ENCODE measurements around the gene PCSK5.

The PCSK5 gene

DNA sequence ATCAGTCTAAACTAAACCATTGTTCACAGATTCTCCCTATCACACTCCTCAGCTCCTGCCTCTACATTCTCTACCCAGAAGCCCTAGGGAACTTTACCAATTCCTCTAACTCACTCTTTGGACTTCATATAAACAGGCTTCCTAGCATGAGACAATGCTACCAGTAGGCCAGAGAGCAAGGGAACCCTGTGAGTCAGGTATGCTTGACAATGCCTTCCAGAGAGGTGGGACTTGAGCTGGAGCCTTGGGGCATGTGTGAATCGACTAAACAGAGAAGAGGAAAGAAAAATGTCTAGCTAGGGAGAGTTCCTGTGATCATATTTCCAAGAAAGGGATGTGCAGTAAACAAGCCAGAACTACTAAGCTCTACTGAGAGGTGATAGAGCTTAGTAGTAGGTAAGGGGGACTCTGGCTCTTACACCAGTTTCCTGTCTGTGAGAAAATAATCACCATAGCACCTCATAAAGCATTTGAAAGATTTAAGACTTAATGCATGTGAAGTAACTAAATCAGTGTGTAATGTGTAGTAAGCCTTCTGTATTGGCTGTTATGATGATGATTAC is 510.1 kb downstream of the PCSK5 start:
- H3K9ac ChIP-seq (ENCODE audit: low read length), result no peak overlapping the region
- TF ChIP-seq, protein P1, sequence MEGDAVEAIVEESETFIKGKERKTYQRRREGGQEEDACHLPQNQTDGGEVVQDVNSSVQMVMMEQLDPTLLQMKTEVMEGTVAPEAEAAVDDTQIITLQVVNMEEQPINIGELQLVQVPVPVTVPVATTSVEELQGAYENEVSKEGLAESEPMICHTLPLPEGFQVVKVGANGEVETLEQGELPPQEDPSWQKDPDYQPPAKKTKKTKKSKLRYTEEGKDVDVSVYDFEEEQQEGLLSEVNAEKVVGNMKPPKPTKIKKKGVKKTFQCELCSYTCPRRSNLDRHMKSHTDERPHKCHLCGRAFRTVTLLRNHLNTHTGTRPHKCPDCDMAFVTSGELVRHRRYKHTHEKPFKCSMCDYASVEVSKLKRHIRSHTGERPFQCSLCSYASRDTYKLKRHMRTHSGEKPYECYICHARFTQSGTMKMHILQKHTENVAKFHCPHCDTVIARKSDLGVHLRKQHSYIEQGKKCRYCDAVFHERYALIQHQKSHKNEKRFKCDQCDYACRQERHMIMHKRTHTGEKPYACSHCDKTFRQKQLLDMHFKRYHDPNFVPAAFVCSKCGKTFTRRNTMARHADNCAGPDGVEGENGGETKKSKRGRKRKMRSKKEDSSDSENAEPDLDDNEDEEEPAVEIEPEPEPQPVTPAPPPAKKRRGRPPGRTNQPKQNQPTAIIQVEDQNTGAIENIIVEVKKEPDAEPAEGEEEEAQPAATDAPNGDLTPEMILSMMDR (IDR thresholded peaks at IDR 0.05; ENCODE audit: insufficient read depth, low read length, poor library complexity, severe bottlenecking), result no peak
- TF ChIP-seq EZH2phosphoT487 (conservative IDR thresholded peaks at IDR 0.05; ENCODE audit: low read length), result no peak
- no peak overlapping the region for H3K4me2 ChIP-seq (ENCODE audit: low read depth, low read length, poor library complexity, severe bottlenecking)
- no peak overlapping the region for H3K4me3 ChIP-seq (ENCODE audit: insufficient read depth, low read length, poor library complexity, severe bottlenecking)
- H3K9me2 ChIP-seq (replicated peaks; ENCODE audit: insufficient read depth, low read length), result no peaks in the 10 kb centered on the region
- H3K27me3 ChIP-seq (ENCODE audit: low read length), result no peaks in the 10 kb centered on the region
- H4K20me1 ChIP-seq (ENCODE audit: low read depth, low read length), result no peaks in the 10 kb centered on the region
- H3K36me3 ChIP-seq (ENCODE audit: low read length), result no peaks in the 10 kb centered on the region
- no peaks in the 10 kb centered on the region for H3F3A ChIP-seq (ENCODE audit: insufficient read depth)
- H3K79me2 ChIP-seq (ENCODE audit: insufficient read depth, low read length), result no peaks in the 10 kb centered on the region
- no peak overlapping the region for H3K27ac ChIP-seq (ENCODE audit: low read depth, low read length)
- no peak overlapping the region for H2AFZ ChIP-seq (ENCODE audit: low read depth, low read length, severe bottlenecking)
- no peaks in the 10 kb centered on the region for H3K9me3 ChIP-seq (ENCODE audit: insufficient read depth, low read length)

DNA sequence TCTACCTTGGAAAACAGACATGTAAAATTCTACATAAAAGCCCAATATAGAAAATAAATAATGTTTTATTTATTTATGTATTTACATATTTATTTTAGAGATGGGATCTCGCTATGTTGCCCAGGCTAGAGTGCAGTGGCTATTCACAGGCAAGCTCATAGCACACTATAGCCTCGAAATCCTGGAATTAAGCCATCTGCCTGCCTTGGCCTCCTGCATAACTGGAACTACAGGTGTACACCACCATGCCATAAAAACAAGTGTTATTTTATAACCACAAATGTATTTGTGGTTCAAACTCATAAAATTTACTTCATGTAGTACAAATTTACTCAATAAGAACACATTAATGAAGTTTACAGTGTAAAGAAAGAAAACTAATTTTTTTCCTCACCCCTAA is 510.7 kb downstream of the PCSK5 start:
- H3K27me3 ChIP-seq (ENCODE audit: low read length), result no peaks in the 10 kb centered on the region
- H3K36me3 ChIP-seq (ENCODE audit: low read length), result no peaks in the 10 kb centered on the region
- TF ChIP-seq EZH2phosphoT487 (conservative IDR thresholded peaks at IDR 0.05; ENCODE audit: low read length), result no peak
- TF ChIP-seq, protein P1 (IDR thresholded peaks at IDR 0.05; ENCODE audit: insufficient read depth, low read length, poor library complexity, severe bottlenecking), result no peak
- no peaks in the 10 kb centered on the region for H3K9me3 ChIP-seq (ENCODE audit: insufficient read depth, low read length)
- no peaks in the 10 kb centered on the region for H3K9me2 ChIP-seq (replicated peaks; ENCODE audit: insufficient read depth, low read length)
- H3K9ac ChIP-seq (ENCODE audit: low read length), result no peak overlapping the region
- no peak overlapping the region for H2AFZ ChIP-seq (ENCODE audit: low read depth, low read length, severe bottlenecking)
- H3K4me2 ChIP-seq (ENCODE audit: low read depth, low read length, poor library complexity, severe bottlenecking), result no peak overlapping the region
- no peaks in the 10 kb centered on the region for H4K20me1 ChIP-seq (ENCODE audit: low read depth, low read length)
- no peak overlapping the region for H3K27ac ChIP-seq (ENCODE audit: low read depth, low read length)
- no peaks in the 10 kb centered on the region for H3F3A ChIP-seq (ENCODE audit: insufficient read depth)
- H3K4me3 ChIP-seq (ENCODE audit: insufficient read depth, low read length, poor library complexity, severe bottlenecking), result no peak overlapping the region
- no peaks in the 10 kb centered on the region for H3K79me2 ChIP-seq (ENCODE audit: insufficient read depth, low read length)

DNA sequence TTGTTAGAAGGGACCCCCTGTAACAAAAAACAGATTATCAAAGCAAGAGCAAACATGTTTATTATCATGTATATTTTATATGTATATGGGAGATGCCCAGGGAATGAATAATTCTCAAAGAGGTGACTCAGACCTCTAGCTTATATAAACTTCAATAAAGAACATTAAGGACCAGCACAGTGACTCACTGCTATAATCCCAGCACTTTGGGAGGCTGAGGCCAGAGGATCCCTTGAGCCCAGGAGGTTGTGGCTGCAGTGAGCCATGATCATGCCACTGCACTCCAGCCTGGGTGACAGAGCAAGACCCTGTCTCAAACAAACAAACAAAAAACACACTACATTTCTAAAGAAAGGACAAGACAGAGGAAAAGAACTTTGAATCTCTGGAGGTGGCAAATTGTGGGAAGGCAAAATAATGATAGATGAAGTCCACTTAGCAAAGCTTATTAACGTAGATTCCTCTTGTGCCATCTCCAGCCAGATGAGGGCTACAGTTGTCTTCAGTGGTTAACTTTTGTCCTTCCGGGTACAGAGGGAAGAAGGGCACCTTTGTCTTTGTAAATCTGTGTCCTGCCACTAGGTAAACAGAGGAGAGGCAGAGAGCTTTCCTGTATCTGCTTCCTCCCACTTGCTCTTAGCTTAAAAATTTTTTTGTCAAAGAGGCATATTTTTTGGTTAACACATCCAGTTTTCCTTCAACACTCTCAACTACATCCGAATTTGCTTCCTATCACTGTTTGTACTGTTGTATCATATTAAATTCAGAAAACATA is 511.3 kb downstream of the PCSK5 start:
- Histone ChIP-seq H3K27me3 (ENCODE audit: low read length) (no peaks in the 10 kb centered on the region), H3K79me2 (ENCODE audit: insufficient read depth, low read length) (no peaks in the 10 kb centered on the region), H3K27ac (ENCODE audit: low read depth, low read length) (no peak overlapping the region), H3K4me3 (ENCODE audit: insufficient read depth, low read length, poor library complexity, severe bottlenecking) (no peak overlapping the region), H3K4me2 (ENCODE audit: low read depth, low read length, poor library complexity, severe bottlenecking) (no peak overlapping the region), H4K20me1 (ENCODE audit: low read depth, low read length) (no peaks in the 10 kb centered on the region), H3K9me2 (replicated peaks; ENCODE audit: insufficient read depth, low read length) (no peaks in the 10 kb centered on the region), H2AFZ (ENCODE audit: low read depth, low read length, severe bottlenecking) (no peak overlapping the region), H3F3A (ENCODE audit: insufficient read depth) (no peaks in the 10 kb centered on the region), H3K36me3 (ENCODE audit: low read length) (no peaks in the 10 kb centered on the region), H3K9ac (ENCODE audit: low read length) (no peak overlapping the region), H3K9me3 (ENCODE audit: insufficient read depth, low read length) (no peaks in the 10 kb centered on the region)
- TF ChIP-seq, protein P1 (IDR thresholded peaks at IDR 0.05; ENCODE audit: insufficient read depth, low read length, poor library complexity, severe bottlenecking), result no peak
- no peak for TF ChIP-seq EZH2phosphoT487 (conservative IDR thresholded peaks at IDR 0.05; ENCODE audit: low read length)
